Activated CD4-positive, alpha-beta T cell treated with anti-CD3 and anti-CD28 coated beads, Interleukin-2, Interleukin-4, amounts not matched to agents 100 ng/mL and 50 ng/mL, durations not matched to agents 16 hours and 8 hours (primary cell): ENCODE measurements around the gene VDAC2.

Experiments used
- DNase-seq: peaks from one replicate; pipeline ENCODE4 v3.0.0-alpha.2; 2020; ENCODE audit warnings: low spot score

Gene VDAC2

DNA sequence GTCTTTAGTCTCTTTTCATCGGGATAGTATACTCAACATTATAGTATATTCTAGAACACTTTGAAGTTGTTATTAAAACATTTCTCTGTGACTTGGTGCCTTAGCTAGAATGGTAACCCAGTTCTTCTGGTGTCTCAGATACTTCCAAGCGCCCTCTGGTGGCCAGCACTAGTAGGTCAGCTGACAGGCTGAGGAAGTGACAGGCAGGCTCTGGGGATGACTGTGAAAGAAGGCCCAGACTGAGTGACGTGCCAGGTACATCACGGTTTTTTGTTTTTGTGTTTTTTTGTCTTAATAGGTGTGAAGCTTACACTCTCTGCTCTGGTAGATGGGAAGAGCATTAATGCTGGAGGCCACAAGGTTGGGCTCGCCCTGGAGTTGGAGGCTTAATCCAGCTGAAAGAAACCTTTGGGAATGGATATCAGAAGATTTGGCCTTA, 20.0 kb downstream of the VDAC2 start:
- DNase-seq = peak; percentile 95

DNA sequence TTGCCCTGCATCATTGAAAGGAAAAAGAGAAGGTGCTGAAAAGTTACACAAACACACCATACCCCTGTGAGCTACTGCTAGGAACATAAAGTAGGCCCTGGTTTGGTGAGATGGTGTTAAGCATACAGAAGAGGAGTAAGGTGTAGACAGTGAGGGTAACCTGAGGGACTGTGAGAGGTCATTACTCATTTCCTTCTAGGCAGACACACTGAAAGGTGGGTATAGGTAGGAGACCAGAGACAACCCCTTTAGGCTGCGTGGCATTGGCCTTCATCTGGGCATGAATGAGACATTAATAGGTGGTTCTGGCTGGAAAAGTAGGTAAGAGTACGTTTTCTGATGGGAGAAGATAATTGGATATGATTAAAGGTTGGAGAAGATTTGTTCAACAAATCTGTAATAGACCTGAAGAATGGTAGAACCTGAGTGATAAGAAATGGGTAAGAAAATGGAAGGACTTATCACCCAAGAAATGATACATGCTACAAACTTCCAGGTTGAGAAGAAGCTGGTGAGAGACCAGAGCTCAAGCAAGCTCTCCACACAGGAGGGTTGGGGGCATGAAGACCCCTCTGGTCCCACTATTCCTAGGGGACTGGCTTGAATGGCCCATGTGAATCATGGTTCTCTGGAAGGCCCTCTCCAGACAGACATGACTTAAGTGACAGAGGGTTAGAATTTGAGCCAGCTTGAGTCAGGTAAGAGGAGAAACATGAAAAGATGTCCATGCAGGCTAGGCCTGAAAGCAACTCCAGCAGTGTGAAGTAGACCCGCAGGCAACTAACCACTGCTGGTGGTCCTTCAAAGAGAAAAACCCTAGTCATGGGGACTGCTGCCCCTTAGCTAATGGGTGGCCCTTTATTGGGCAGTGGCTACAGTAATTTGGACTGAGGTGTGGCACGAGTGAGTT, 21.3 kb downstream of the VDAC2 start:
- DNase-seq = no peak

DNA sequence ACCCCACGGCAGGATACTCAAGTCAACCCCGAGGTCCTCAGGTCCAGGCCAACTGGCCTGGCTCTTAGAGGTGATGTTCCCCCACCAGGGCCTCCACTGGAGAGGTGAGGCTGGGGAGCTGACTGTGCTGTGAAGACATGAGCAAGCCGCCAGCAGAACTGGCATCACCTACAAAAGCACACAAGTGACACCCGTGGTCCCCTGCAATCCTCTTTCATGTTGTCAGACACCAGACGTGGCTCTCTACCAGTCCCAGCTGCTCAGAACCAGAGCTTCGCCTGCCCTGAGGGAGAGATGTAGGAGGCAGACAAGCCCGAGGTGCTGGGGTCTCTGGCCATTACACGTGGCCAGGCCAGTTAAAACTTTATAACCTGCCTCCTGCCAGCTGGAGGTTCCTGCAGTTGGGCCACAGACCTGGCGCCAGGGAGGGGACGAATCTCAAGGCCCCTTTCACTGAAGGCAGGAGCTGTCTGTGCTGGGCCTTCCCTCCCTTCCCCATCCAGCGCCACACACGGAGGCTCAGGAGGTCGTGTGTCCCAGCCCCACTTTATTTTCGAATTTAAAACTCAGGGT, 22.9 kb downstream of the VDAC2 start:
- no peak for DNase-seq

DNA sequence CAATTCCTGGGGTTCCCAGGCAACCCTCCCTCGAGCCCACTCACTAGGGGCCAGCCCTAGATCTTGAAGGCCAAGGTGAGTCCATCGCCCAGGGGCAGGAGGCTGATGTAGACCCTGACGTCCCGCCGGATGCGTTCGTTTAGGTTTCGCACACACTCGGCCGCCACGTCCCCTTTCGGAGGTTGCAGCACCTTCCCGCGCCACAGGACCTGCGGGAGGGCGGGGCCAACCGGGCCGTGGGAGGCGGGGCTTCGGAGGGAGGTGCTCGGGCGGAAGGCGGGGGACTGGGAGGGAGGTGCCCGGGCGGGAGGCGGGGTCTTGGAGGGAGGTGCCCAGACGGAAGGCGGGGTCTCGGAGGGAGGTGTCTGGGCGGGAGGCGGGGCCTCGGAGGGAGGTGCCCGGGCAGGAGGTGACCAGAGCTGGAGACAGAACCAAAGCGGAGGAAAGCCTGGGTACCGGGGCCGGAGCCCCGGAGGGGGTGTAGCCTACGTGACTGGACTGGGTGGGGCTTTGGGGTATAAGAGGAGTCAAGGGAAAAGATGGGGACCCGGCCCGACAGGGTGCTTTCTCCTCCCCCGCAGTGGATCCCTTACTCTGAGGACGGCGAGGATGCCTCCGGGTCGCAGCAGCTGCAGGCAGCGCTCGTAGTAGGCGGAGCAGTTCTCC, 23.6 kb downstream of the VDAC2 start:
- peak; percentile 99 for DNase-seq

DNA sequence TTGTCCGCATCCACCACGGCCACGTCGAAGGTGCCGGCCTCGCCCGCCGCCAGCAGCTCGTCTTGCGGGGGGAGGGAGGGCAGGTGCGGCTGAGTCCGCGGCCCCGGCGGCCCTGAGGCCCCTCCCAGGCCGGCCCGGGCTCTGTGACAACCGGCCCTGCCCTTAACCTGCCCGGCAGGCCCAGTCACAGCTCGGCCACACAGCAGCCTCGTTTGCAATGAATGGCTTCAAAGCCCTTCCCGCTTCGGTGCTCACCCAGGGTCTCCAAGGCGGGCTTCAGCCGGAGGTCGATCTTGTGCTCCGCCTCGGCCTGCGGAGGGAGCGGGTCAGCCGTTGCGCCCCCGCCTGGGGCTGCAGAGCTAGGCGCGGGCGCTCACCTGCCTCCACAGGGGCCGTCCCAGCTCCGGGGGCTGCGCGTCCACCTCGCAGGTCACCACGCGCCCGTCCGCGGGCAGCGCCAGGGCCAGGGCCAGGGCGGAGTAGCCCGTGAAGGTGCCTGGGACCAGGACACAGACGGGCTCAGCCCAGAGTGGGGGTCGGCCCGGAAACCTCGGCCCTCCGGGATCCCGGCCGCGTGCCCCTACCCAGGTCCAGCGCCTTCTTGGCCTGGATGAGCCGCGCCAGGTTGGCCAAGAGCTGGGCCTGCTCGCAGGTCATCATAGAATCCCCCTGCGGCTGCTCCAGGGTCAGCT, 24.2 kb downstream of the VDAC2 start:
- DNase-seq = no peak

DNA sequence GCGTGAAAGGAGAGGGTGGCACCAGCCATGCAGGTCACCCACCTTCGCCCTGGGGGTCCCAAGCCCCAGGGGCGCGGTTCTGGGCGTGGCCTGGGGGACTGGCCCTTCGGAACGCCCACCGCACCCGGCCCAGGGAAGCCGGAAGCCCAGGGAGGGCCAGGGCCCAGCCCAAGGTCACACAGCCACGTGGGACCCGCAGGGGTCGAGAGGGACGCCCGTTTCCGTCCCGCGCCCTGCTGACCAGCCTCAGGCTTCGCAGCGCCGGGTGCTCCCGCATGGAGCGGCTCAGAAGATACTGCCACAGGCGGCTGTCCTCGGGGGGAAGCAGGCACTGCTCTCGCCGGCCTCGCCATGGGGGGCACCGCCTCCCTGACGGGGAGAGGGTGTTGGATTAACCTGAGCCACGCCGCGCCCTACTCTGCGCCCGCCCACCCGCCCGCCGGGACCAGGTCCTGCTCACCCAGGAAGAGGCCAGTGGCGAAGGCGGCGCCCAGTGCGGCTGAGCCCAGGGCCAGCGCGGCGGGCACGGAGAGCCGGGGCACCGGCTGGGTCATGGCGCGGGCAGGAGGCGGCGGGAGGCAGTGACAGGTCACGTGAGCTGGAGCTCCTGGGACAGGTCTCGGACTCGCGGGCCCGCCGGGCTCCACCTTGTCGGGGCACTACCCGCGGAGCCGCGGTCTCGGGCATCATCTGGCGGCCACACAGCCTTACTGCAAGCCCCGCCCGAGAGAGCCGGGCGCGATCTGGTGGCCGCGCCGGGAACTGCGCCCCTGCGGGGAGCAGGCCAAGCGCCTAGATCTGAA, 25.0 kb downstream of the VDAC2 start, which contains the start of gene COMTD1:
Gene COMTD1 (minus strand): TSS at position 583 of the 803 bp plus-strand sequence. CDS start 29 bp downstream, at position 554.
- peak; percentile 97 for DNase-seq

DNA sequence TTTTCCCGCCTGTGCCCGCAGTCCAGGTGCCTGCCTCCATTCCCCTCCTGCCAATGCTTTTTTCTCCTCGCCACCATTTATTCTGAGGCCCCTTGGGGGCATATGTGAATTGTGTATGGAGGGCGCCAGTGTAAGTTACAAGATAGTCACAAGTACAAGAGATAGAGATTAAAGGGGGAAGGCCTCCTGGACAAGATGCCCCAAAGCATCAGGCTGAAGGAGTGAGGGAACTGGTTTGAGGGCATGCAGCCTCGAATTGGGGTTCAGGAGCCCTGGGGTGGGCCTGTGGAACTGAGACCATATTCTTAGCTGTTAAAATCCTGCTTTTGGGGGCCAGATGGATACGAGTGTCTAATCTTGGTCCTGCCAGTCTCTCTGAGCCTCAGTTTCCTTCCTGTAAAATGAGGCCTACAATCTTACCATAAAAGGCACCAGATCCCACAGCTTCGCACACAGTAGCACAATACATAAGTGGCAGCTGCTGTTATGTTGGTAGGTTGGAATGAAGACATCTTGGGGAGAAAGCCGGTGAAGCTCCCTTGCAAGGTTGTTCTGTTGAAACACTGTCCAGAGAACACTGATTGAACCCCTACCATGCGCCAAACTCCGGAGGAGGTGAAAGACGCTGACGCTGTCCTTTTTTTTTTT, 25.7 kb downstream of the VDAC2 start:
- DNase-seq = no peak

DNA sequence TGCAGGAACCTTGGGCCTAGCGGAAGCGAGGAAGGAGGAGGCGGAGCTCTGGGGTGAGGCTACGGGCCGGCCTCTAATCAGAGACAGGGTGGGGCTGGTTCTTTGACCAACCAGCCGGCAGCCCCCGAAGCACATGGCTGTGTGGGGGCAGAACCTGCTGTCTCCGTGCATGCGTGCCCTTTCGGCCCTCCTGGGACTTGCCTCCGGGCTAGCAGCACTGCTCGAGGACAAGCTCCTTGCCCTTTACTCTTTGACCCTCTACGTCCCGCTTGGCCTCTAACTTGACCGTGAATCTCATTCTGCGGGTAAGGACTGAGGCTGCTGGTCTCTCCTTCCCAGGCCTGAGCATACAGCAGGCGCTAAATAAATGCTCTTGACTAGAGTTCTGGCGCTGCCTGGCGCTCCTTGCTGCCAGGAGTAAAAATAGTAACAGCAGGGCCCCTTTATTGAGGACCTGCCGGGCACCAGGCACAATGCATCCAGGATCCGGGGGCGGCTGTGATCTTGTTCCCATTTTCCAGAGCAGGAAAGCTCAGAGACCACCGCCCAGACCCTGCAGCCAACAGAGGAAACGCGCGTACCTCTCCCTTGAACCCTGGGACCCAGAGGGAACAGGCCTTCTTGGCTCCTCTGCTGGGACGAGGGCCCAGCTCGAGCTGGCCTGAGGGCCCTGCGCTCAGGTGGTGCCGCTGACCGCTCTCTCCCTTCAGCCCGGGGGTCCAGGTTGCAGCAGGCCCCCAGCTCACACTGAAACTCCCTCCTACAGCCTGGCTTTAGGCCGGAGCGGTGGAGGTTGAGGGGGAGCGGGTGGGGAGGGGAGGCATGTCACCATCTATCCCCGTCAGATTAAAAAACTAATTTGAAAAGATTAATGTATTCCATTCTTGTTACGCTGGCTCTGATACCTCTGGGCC, 27.8 kb downstream of the VDAC2 start:
- DNase-seq = no peak

DNA sequence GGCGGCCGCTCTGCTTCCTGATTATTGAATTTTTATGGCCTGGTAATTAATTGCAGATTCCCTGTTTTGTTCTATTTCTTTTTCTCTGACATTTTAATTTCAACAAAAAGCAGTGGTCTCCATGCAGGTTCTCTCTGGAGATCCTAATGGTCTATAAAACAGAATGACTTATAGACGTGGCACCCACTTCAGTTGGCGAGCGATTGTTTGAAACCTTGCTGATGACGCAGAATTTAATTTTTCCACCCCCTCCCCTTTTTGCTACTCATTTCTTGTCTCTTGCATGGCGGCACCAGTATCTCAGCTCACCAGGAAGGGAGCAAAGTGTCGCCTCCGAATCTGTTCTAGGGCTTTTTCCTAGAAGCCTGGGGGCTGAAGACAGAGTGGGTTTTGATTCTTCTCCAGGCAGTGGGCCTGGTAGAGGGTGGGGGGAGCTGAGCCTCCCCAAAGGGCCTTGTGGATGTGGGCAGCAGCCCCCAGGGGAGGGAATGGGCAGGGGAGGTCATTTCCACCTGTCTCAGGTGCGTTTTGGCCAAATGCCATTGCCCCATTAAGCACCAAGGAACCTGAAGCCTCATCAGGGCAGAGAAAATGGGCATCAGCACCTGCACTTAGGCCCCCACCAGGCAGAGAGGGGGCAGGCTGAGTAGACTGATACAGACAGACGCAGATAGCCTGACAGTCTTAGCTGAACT, 28.6 kb downstream of the VDAC2 start:
- DNase-seq = no peak

DNA sequence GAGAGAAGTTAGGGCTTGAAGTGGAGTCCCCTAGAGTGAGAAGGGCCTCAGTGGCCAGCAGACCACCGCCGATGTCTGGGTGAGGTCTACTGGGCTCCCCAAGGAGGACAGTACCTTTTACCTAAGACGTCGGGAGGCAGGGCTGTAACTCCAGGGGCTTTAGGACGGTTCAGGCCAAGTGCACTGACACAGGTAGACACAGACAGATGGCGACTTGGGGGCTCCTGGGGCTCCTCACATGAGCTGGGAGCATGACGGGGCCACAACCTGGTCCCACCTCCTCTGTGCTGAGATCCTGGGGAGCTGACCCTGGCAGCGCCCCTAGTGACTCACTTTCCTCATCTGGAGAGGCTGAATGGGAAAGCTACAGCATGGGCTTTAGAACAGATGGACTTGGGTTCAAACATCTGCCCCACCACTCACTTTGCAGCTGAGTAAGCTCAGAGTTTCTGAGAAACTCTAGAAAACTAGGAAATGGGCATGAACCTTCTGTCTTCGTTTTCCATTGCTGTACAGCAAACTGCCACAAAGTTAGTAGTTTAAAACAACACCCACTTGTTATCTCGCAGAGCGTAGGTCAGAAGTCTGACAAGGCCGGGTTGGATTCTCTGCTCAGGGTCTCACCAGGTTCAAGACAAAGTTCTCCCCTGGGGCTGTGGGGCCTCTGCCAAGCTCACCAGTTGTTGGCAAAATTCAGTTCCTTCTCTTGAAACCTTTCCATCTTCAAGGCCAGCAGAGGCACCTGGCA, 29.9 kb downstream of the VDAC2 start:
- DNase-seq = no peak

DNA sequence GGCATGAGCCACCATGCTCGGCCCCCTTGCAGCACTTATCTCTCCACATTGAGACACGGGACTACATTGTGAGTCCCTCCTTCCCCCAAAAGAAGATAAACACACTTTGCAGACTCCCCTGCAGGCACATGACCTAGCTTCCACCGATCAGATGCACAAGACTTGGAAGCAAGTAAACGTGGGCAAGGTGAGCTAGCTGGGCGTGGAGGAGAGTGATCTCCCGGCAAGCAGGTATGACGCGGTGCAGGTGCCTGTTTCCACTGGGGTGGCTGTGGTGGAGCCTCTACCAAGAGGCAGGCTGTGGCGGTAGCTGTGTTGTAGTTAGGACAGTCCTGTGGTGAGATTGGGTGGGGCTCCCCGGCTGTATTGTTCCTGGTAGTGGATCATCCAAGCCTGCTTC, 32.8 kb downstream of the VDAC2 start:
- no peak for DNase-seq

DNA sequence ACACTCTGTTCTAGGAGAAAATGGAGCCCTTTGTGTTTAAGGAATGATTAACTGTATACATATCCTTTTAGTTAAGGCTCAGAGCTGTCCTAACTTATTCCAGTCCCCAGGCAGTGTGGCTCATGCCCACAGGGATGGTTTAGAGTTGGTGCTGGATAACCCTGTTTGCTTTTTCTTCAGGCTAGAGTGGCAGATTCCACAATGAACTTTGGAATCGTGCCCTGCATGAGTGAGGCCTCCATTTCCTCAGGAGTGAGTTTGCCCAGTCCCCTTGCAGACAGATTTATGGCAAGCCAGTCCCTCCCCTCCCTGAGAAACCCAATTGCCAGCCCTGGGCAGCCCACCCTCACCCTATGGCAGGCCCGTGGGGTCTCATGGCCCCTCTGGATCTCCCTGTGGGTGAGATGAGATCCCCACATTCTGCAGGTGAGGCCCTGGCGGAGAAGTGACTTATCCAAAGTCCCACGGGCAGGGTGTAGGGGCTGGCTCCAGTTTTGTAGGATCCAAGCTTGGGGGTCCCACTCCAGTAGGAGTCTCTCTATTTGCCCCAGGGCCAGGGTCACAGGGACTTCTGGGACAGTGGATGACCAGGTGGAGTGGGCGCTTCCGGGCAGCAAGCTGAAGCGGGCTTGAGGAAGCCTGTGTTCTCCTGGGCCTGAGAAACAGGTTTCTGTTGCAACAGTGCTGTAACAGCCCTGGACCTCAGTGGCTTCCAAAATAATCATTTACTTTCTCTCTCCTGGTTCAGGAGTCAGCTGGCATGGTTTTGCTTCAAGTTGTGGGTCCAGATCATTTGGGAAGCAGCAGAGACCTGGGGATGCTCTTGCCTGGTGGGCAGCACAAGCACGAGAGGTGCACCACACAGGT, 34.1 kb downstream of the VDAC2 start:
- no peak for DNase-seq

DNA sequence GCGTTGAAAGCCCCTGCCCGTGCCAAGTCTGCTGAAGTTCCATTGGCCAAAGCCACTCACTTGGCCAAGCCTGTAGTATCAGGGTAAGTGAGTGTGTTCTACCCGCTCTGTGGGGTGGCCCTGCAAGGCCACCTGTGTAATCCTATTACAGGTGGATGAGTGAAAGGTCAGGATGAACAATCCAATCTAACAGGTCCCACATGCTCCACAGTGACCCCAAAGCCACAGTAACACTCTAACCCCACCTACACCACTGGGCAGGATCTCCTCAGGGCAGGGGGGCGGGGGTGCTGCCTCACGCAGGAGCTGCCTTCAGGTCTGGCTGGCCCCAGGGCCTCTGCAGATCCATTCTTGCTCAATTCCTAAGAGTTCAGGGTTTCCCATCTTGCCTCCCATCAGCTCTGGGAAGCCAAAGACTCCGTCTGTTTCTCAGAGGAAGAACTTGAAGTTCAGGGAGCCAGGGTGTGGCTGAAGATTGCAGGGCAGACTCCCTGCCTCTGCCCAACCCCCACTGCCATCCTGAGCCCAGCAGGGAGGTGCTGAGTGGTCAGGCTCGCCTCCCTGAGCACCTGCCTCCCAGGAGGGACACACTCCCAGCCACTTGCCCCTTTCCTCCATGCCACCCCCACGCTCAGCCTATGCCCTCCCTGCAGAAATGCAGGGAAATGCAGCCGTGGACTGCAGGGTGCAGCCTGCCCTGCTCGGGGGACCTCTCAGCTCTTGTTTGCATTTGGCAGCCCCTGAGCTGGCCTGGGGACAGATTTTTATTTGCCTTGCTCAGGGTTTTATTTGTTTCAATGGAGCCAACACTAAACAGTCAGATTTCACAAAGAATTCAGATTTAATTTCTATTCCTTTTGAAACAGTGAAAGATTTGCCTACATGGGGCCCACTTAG, 35.0 kb downstream of the VDAC2 start:
- DNase-seq = no peak

DNA sequence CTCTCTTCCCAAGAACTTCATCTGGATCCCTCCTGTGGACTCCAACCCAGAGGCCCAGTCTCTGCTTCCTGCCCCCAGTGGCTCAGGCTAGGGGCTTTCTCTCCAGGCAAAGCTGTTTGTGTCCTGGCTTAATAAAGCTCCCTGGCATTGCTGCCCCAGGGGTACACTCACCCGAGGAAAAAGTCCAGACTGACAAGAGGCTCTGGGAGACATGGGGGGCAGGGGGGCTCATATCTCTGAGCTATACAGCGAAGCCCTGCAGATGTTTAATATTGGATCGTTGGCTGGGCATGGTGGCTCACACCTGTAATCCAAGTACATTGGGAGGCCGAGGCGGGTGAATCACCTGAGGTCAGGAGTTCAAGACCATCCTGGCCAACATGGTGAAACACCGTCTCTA, 35.9 kb downstream of the VDAC2 start:
- DNase-seq = no peak

DNA sequence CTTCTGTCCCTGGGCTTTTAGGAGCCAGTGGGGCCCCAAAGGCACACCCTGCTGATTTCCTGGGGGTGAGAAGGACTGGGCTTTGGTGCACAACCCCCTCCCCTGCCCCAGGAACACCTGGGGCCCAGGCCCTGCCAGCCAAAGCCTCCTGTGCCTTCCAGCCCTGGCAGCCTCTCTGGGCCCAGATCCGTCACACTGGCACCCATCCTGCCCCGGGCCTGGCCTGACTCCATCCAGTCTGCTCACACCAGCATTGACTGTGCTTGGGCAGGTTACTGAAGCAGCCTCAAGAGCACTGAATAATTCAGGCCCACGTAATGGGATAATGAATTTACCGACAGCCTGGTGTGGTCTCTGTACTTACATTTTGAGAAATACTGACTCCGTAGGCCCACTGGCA, 37.2 kb downstream of the VDAC2 start:
- DNase-seq = no peak

DNA sequence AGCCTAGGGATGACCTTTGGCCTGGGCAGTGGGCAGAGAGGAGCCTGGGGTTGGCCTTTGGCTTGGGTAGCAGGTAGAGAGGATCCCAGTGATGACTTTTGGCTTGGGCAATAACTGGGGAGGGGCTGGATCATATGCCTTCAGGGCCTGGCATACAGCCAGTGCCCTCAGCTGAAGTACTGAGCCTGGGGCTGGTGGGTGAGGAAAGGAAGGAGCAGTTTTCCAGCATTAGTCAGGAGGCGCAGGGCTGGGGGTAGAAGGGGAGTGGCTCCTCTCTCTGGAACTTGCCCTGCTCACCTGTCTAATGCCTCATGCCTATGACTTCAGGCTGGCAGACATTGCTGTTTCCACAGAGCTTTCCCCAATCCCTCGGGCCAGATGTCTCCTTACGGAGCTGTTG, 40.3 kb downstream of the VDAC2 start:
- no peak for DNase-seq
